HG02981 (cell line): ENCODE results near the gene BAIAP3.

Experiments used
- ATAC-seq: cut with Tn5 transposase; IDR thresholded peaks from one replicate; pipeline ENCODE4 v1.9.1; 2021; ENCODE audit warnings: mild to moderate bottlenecking, moderate library complexity; ENCODE audit not compliant: unreplicated experiment

BAIAP3 gene

GRCh38 chr16:1362807-1363206 is 29.4 kb downstream of the BAIAP3 start:
- no peak for ATAC-seq

- ATAC-seq, result no peak
Observed at GRCh38 chr16:1363501-1364041, 30.1 kb downstream of the BAIAP3 start.

GRCh38 chr16:1364510-1364909 is 31.1 kb downstream of the BAIAP3 start:
- no peak for ATAC-seq

GRCh38 chr16:1366060-1366711 is 32.7 kb downstream of the BAIAP3 start:
- ATAC-seq, result no peak

GRCh38 chr16:1366712-1367299 is 33.4 kb downstream of the BAIAP3 start:
- no peak for ATAC-seq

GRCh38 chr16:1367486-1368174 is 34.2 kb downstream of the BAIAP3 start:
- ATAC-seq, result no peak

GRCh38 chr16:1371054-1371978 is 37.9 kb downstream of the BAIAP3 start:
- no peak for ATAC-seq

- ATAC-seq, result no peak
Observed at GRCh38 chr16:1372292-1372950, 39.0 kb downstream of the BAIAP3 start.

GRCh38 chr16:1374418-1375297 is 41.2 kb downstream of the BAIAP3 start:
- ATAC-seq, result no peak

GRCh38 chr16:1375298-1375640 is 41.8 kb downstream of the BAIAP3 start:
- no peak for ATAC-seq

GRCh38 chr16:1375741-1376410 is 42.4 kb downstream of the BAIAP3 start:
- ATAC-seq, result no peak

- ATAC-seq, result no peak
Observed at GRCh38 chr16:1377406-1378010, 44.1 kb downstream of the BAIAP3 start.

GRCh38 chr16:1378087-1378803 is 44.8 kb downstream of the BAIAP3 start:
- no peak for ATAC-seq

- peak; percentile 44 for ATAC-seq
Observed at GRCh38 chr16:1378804-1379303, 45.4 kb downstream of the BAIAP3 start.

GRCh38 chr16:1379304-1380076 is 46.0 kb downstream of the BAIAP3 start:
- peak; percentile 54 for ATAC-seq

GRCh38 chr16:1380195-1380594 is 46.8 kb downstream of the BAIAP3 start:
- no peak for ATAC-seq
